HG02885 (cell line): Measurements from ENCODE around the gene COL25A1.

Experiments
- ATAC-seq: cut with Tn5 transposase; IDR thresholded peaks from one replicate; pipeline ENCODE4 v1.9.1; 2021; ENCODE audit warnings: mild to moderate bottlenecking; ENCODE audit not compliant: unreplicated experiment, poor library complexity

COL25A1 gene

GRCh38 chr4:109229028-109229427, 73.4 kb downstream of the COL25A1 start:
- ATAC-seq: no peak

GRCh38 chr4:109218288-109218687, 84.2 kb downstream of the COL25A1 start:
- no peak for ATAC-seq

GRCh38 chr4:109216085-109216696, 86.3 kb downstream of the COL25A1 start:
- no peak for ATAC-seq

- ATAC-seq: no peak
These were observed 87.0 kb downstream of the COL25A1 start for GRCh38 chr4:109215506-109215905.

- no peak for ATAC-seq
These were observed 87.7 kb downstream of the COL25A1 start for GRCh38 chr4:109214622-109215301.

- ATAC-seq: no peak
These were observed 89.4 kb downstream of the COL25A1 start for GRCh38 chr4:109213056-109213455.

GRCh38 chr4:109211671-109212070, 90.8 kb downstream of the COL25A1 start:
- ATAC-seq: no peak

- ATAC-seq: no peak
These were observed 92.8 kb downstream of the COL25A1 start for GRCh38 chr4:109209647-109210046.

- no peak for ATAC-seq
These were observed 94.6 kb downstream of the COL25A1 start for GRCh38 chr4:109207898-109208297.

GRCh38 chr4:109207061-109207460, 95.4 kb downstream of the COL25A1 start:
- ATAC-seq: no peak

- no peak for ATAC-seq
These were observed 95.8 kb downstream of the COL25A1 start for GRCh38 chr4:109206620-109207019.

GRCh38 chr4:109205186-109205585, 97.3 kb downstream of the COL25A1 start:
- ATAC-seq: no peak

- ATAC-seq: no peak
These were observed 102.9 kb downstream of the COL25A1 start for GRCh38 chr4:109199585-109199984.

- no peak for ATAC-seq
These were observed 106.8 kb downstream of the COL25A1 start for GRCh38 chr4:109195646-109196045.

GRCh38 chr4:109191216-109191615, 111.2 kb downstream of the COL25A1 start:
- ATAC-seq: no peak

- ATAC-seq: no peak
These were observed 116.0 kb downstream of the COL25A1 start for GRCh38 chr4:109186458-109186945.

- no peak for ATAC-seq
These were observed 116.5 kb downstream of the COL25A1 start for GRCh38 chr4:109185951-109186350.

GRCh38 chr4:109185548-109185947, 116.9 kb downstream of the COL25A1 start:
- no peak for ATAC-seq

GRCh38 chr4:109184491-109184961, 117.9 kb downstream of the COL25A1 start:
- no peak for ATAC-seq

GRCh38 chr4:109183931-109184490, 118.4 kb downstream of the COL25A1 start:
- no peak for ATAC-seq

GRCh38 chr4:109182696-109183095, 119.8 kb downstream of the COL25A1 start:
- no peak for ATAC-seq
